Gastroesophageal sphincter (tissue), 3 donors: ENCODE data around the gene ZNF48.
A peak's percentile ranks its signal among the peaks of the same experiment; 100 is the strongest.

Source experiments
- POLR2AphosphoS5 ChIP-seq: sonication (generic); formaldehyde crosslinking; IDR thresholded peaks from one replicate; pipeline ENCODE4 v1.6.1; 2017; ENCODE audit warnings: antibody characterized with exemption
- TF ChIP-seq, protein P1 (sequence below), 4 experiments: fragments of 200-600 bp in 2 of 4; fragments of 450-650 bp in 2 of 4; sonication (generic) in 1 of 4; IDR thresholded peaks; one replicate each; pipeline ENCODE4 v1.5.1; 2017 to 2019; ENCODE audit warnings: antibody characterized with exemption in 4 of 4, mild to moderate bottlenecking in 2 of 4, moderate library complexity in 2 of 4

- TF ChIP-seq, protein P1, sequence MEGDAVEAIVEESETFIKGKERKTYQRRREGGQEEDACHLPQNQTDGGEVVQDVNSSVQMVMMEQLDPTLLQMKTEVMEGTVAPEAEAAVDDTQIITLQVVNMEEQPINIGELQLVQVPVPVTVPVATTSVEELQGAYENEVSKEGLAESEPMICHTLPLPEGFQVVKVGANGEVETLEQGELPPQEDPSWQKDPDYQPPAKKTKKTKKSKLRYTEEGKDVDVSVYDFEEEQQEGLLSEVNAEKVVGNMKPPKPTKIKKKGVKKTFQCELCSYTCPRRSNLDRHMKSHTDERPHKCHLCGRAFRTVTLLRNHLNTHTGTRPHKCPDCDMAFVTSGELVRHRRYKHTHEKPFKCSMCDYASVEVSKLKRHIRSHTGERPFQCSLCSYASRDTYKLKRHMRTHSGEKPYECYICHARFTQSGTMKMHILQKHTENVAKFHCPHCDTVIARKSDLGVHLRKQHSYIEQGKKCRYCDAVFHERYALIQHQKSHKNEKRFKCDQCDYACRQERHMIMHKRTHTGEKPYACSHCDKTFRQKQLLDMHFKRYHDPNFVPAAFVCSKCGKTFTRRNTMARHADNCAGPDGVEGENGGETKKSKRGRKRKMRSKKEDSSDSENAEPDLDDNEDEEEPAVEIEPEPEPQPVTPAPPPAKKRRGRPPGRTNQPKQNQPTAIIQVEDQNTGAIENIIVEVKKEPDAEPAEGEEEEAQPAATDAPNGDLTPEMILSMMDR (IDR thresholded peaks at IDR 0.05) = peak in 1 of 4 experiments; percentile 21
- TF ChIP-seq POLR2AphosphoS5 = no peak
Observed at GRCh38 chr16:30430428-30430970, 35.3 kb downstream of the ZNF48 start.
